Gastrocnemius medialis (tissue), 4 donors: ENCODE results near the gene RBM18. TPM values are rescaled to one million over a fixed set of nuclear protein-coding genes. Genes with fewer than 3 reads are reported as not detected.

ENCODE experiments used
- ATAC-seq, 2 donors: fragments of 150-250 bp; one replicate each; pipeline ENCODE4 v1.9.1; 2016
- DNase-seq, 2 donors: peaks; one replicate each; pipeline ENCODE4 v3.0.0-alpha.2; 2019
- H3K27ac ChIP-seq, 4 donors: fragments of 200-600 bp; sonication (generic); 1 replicate in 1 of 4; 2 replicates in 3 of 4; pipeline ENCODE4 v1.5.1; 2016 to 2018; ENCODE audit warnings: mild to moderate bottlenecking in 2 of 4, moderate library complexity in 1 of 4
- H3K27me3 ChIP-seq, 3 donors: fragments of 200-600 bp; sonication (generic) in 2 of 3; 1 replicate in 1 of 3; 2 replicates in 2 of 3; pipeline versions ENCODE4 v1.5.1 to v1.6.0; 2016 to 2019; ENCODE audit warnings: mild to moderate bottlenecking in 1 of 3, moderate library complexity in 1 of 3
- H3K36me3 ChIP-seq, 2 donors: fragments of 200-600 bp; sonication (generic) in 1 of 2; one replicate each; pipeline ENCODE4 v1.5.1; 2017 to 2018
- H3K4me1 ChIP-seq, 2 donors: fragments of 200-600 bp; sonication (generic) in 1 of 2; one replicate each; pipeline ENCODE4 v1.5.1; 2016 to 2017; ENCODE audit warnings: mild to moderate bottlenecking in 2 of 2
- H3K4me3 ChIP-seq, 4 donors: fragments of 200-600 bp; sonication (generic) in 3 of 4; 1 replicate in 1 of 4; 2 replicates in 3 of 4; pipeline ENCODE4 v1.5.1; 2016 to 2019; ENCODE audit warnings: mild to moderate bottlenecking in 2 of 4
- H3K9me3 ChIP-seq, 3 donors: fragments of 200-600 bp; sonication (generic) in 2 of 3; 1 replicate in 1 of 3; 2 replicates in 2 of 3; pipeline ENCODE4 v1.5.1; 2016 to 2019
- POLR2A ChIP-seq, 2 donors: fragments of 450-650 bp; IDR thresholded peaks; one replicate each; pipeline ENCODE4 v1.6.1; 2017; ENCODE audit warnings: antibody characterized with exemption in 2 of 2, mild to moderate bottlenecking in 2 of 2, moderate library complexity in 2 of 2
- in situ Hi-C, 4 donors: fragments of 200-750 bp; cut with MboI; loops; one replicate each; pipeline versions ENCODE4 v1.15.0 to v1.8.0; 2017; ENCODE audit warnings: low sequenced_read_pairs in 4 of 4
- intact Hi-C: fragments of 100-400 bp; cut with DNase I; formaldehyde crosslinking; loops from one replicate; pipeline ENCODE4 v1.15.1; 2023; ENCODE audit warnings: low total_unique reads
- total RNA-seq, 4 donors: library from RNA; depleted of rRNA; stranded (reverse); fragments of >200 nt; gene quantifications; one replicate each; pipeline versions ENCODE4 v1.1.0 to v1.2.3, GENCODE V29; 2016
- TF ChIP-seq, protein P1 (sequence below), 5 experiments: fragments of 450-650 bp in 3 of 5; fragments of 200-600 bp in 2 of 5; sonication (generic) in 2 of 5; IDR thresholded peaks in 4 of 5; conservative IDR thresholded peaks in 1 of 5; 1 replicate in 4 of 5; 2 replicates in 1 of 5; pipeline ENCODE4 v1.5.1; 2016 to 2019; ENCODE audit warnings: antibody characterized with exemption in 5 of 5, mild to moderate bottlenecking in 3 of 5, moderate library complexity in 3 of 5

Gene RBM18
- total RNA-seq, 4 donors from 2014 or later, result 10.6 to 26.6 (median 21.8) TPM

DNA sequence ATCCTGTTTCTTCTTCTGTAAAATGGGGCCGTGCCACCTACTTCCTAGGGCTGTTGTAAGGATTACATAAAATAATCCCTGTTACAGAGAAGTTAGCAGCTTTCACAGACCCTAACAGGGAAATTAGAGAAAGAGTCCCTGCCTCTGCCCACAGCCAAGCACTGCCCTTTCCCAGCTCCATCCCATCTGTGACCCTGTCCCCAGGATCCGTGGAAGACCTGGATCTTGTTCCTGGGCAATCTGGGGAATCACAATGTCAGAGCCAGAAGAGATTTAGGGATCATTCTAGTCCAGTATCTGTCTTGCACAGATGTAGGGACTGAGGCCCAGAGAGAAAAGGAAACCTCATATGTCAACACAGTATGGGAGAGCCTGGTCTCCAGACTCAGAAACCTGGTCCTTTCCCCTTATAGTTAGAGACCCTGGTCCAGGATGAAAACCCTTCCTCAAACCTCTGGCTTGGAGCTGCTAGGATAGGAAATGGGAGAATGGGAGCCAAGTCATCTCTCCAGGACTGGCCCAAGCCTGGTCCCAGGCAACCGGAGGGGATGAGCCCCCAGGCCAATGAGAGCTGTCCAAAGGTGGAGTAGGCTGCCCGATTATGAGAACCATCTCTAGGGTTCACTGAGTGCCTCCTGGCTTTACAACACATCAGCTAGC, 48.4 kb downstream of the RBM18 start:
- in situ Hi-C loops, result no loop called here
- no peak for ATAC-seq
- intact Hi-C loops, result loop anchor here (10.0 kb wide), 1 partner anchor 91 kb away; no protein-coding TSS in a partner anchor
- no peaks in the 10 kb centered on the region for H3K36me3 ChIP-seq
- H3K27ac ChIP-seq, result no peak overlapping the region
- DNase-seq, result no peak
- H3K4me1 ChIP-seq, result peaks cover 23% of the 10 kb centered on the region in 2 donors
- no peak for TF ChIP-seq POLR2A (IDR thresholded peaks at IDR 0.05)
- TF ChIP-seq, protein P1, sequence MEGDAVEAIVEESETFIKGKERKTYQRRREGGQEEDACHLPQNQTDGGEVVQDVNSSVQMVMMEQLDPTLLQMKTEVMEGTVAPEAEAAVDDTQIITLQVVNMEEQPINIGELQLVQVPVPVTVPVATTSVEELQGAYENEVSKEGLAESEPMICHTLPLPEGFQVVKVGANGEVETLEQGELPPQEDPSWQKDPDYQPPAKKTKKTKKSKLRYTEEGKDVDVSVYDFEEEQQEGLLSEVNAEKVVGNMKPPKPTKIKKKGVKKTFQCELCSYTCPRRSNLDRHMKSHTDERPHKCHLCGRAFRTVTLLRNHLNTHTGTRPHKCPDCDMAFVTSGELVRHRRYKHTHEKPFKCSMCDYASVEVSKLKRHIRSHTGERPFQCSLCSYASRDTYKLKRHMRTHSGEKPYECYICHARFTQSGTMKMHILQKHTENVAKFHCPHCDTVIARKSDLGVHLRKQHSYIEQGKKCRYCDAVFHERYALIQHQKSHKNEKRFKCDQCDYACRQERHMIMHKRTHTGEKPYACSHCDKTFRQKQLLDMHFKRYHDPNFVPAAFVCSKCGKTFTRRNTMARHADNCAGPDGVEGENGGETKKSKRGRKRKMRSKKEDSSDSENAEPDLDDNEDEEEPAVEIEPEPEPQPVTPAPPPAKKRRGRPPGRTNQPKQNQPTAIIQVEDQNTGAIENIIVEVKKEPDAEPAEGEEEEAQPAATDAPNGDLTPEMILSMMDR (IDR thresholded peaks at IDR 0.05 in 4 of 5, conservative IDR thresholded peaks at IDR 0.05 in 1 of 5), result no peak
- no peak overlapping the region for H3K4me3 ChIP-seq
- H3K9me3 ChIP-seq, result no peaks in the 10 kb centered on the region
- H3K27me3 ChIP-seq, result peaks cover 86 to 90% (median 89%) of the 10 kb centered on the region in 3 donors

DNA sequence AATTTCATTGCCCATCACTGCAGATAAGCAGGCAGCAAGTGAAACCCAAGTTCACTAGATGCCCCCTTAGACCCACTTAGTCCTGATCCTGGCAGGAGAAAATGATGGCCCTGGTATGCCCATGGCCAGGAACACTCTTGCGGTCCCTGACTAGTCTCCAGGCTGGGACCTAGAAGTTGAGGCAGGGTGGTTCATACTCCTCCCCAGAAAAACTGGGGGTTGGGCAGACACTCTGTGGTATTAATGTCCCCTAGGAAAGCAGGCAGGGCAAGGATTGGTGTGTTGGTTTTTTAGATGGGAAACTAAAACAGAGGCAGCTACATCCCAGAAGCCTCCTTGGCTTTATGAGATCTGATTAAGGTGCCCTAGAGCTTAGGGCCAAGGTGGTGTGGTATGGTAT, 49.0 kb downstream of the RBM18 start:
- no peak for DNase-seq
- peaks cover 80 to 89% (median 82%) of the 10 kb centered on the region in 3 donors for H3K27me3 ChIP-seq
- TF ChIP-seq, protein P1 (IDR thresholded peaks at IDR 0.05 in 4 of 5, conservative IDR thresholded peaks at IDR 0.05 in 1 of 5), result no peak
- no peak for TF ChIP-seq POLR2A (IDR thresholded peaks at IDR 0.05)
- H3K27ac ChIP-seq, result no peak overlapping the region
- no peaks in the 10 kb centered on the region for H3K36me3 ChIP-seq
- ATAC-seq, result no peak
- H3K4me1 ChIP-seq, result peaks cover 23% of the 10 kb centered on the region in 2 donors
- H3K4me3 ChIP-seq, result no peak overlapping the region
- no peaks in the 10 kb centered on the region for H3K9me3 ChIP-seq
- in situ Hi-C loops (no loop called here), intact Hi-C loops (loop anchor here (10.0 kb wide), 1 partner anchor 91 kb away; no protein-coding TSS in a partner anchor)

DNA sequence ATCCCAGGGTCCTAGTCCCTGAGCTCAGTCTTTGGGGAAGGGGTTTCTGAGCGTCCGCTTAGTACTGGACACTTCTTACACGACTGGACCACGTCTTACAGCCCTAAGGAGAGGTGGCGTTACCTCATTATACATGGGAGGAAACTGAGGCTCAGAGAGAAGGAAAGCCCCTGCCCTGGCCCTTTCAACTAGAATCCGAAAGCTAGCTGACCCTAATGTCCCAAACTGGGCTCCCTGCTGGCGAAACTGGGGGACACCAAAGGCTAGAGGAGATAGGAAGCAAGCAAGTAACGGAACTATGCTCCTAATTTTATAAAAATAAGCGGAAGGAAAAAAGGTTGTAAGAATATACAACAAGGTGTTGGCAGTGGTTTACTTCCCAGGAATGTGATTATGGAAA, 50.1 kb downstream of the RBM18 start:
- peaks cover 13 to 17% of the 10 kb centered on the region in 2 donors for H3K4me1 ChIP-seq
- DNase-seq (no peak), ATAC-seq (no peak)
- intact Hi-C loops, result loop anchor here (5.0 to 10.0 kb wide), 2 partner anchors 90 to 148 kb away; no protein-coding TSS in a partner anchor
- peaks cover 68 to 78% (median 71%) of the 10 kb centered on the region in 3 donors for H3K27me3 ChIP-seq
- no peak for TF ChIP-seq POLR2A (IDR thresholded peaks at IDR 0.05)
- TF ChIP-seq, protein P1 (IDR thresholded peaks at IDR 0.05 in 4 of 5, conservative IDR thresholded peaks at IDR 0.05 in 1 of 5), result no peak
- H3K27ac ChIP-seq, result no peak overlapping the region
- peak overlapping the region in 3 of 4 donors; percentile 30 to 57 (median 36) for H3K4me3 ChIP-seq
- in situ Hi-C loops, result no loop called here
- no peaks in the 10 kb centered on the region for H3K36me3 ChIP-seq
- no peaks in the 10 kb centered on the region for H3K9me3 ChIP-seq

DNA sequence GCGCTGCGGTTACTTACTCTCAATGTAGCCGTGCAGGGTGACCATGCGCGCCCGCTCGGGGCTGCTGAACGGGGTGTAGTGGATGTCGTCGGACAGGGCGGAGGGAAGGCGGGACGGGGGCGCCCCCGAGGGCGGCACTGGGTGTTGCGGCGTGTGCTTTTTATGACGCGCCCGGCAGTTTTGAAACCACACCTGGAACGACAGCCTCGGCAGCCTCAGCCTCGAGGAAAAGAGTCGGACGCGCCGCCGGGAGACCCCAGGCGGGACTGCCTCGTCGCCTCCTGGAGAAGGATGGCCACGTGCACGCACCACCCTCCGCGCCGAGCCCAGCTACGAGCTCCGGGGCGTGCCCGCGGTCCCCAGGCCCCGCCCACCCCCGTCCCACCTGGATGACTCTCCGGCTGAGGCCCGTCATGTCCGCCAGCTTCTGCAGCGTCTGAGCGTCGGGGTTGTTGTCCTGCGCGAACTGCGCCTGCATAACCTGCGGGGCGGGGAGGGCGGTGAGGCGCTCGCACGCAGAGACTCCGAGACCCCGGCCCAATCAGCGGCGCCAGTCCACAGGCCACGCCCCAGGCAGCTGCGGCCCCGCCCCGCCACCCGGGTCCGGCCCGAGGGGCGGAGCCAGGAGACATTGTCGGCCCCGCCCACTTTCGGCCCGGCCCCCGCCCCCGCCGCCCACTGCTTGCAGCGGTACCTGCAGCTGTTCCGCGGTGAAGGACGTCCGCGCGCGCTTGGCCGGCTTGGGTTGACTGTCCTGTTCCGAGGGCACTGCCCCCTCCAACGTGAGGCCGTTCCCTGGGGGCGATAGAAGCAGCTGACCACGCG, 50.8 kb downstream of the RBM18 start:
- Histone ChIP-seq H3K27me3 (peaks cover 61 to 71% (median 64%) of the 10 kb centered on the region in 3 donors), H3K27ac (no peak overlapping the region), H3K4me1 (peaks cover 6 to 10% of the 10 kb centered on the region in 2 donors), H3K9me3 (no peaks in the 10 kb centered on the region), H3K36me3 (no peaks in the 10 kb centered on the region), H3K4me3 (peak overlapping the region; percentile 14 to 57 (median 33))
- intact Hi-C loops, result loop anchor here (5.0 to 10.0 kb wide), 2 partner anchors 89 to 148 kb away; no protein-coding TSS in a partner anchor
- ATAC-seq (peak in 1 of 2 donors; percentile 33), DNase-seq (peak in 1 of 2 donors; percentile 21)
- TF ChIP-seq POLR2A (IDR thresholded peaks at IDR 0.05), result no peak
- TF ChIP-seq, protein P1 (IDR thresholded peaks at IDR 0.05 in 4 of 5, conservative IDR thresholded peaks at IDR 0.05 in 1 of 5), result no peak
- in situ Hi-C loops, result no loop called here
